NOMO-1 treated with DMSO at 0.1 percent for 48 hours (cell line): ENCODE measurements around the gene TPP2.

Source experiments
- DNase-seq: peaks from one replicate; lab custom pipeline; 2025; ENCODE audit not compliant: unreplicated experiment; lab: John Stamatoyannopoulos, UW

Gene TPP2

GRCh38 chr13:102651892-102652291, 55.1 kb downstream of the TPP2 start:
- peak; percentile 85 for DNase-seq

GRCh38 chr13:102654756-102655155, 58.0 kb downstream of the TPP2 start:
- DNase-seq, result no peak

- DNase-seq, result no peak
Measured at GRCh38 chr13:102657630-102658029, 60.8 kb downstream of the TPP2 start.

- DNase-seq, result no peak
Measured at GRCh38 chr13:102658660-102659059, 61.9 kb downstream of the TPP2 start.

GRCh38 chr13:102659168-102659713, 62.5 kb downstream of the TPP2 start:
- DNase-seq, result no peak

GRCh38 chr13:102667023-102667422, 70.2 kb downstream of the TPP2 start:
- DNase-seq, result no peak

GRCh38 chr13:102667911-102668310, 71.1 kb downstream of the TPP2 start:
- no peak for DNase-seq

- DNase-seq, result no peak
Measured at GRCh38 chr13:102670130-102670529, 73.3 kb downstream of the TPP2 start.

- no peak for DNase-seq
Measured at GRCh38 chr13:102675115-102675514, 78.3 kb downstream of the TPP2 start.

GRCh38 chr13:102677122-102677521, 80.3 kb downstream of the TPP2 start:
- no peak for DNase-seq

GRCh38 chr13:102678339-102679107, 81.7 kb downstream of the TPP2 start:
- DNase-seq, result peak; percentile 70

GRCh38 chr13:102679449-102680132, 82.8 kb downstream of the TPP2 start:
- DNase-seq, result no peak

GRCh38 chr13:102680133-102680717, 83.4 kb downstream of the TPP2 start:
- no peak for DNase-seq

GRCh38 chr13:102680842-102681740, 84.3 kb downstream of the TPP2 start:
- peak; percentile 78 for DNase-seq

- no peak for DNase-seq
Measured at GRCh38 chr13:102682211-102682610, 85.4 kb downstream of the TPP2 start.

- DNase-seq, result no peak
Measured at GRCh38 chr13:102682727-102683126, 85.9 kb downstream of the TPP2 start.

GRCh38 chr13:102683637-102684036, 86.9 kb downstream of the TPP2 start:
- no peak for DNase-seq

- no peak for DNase-seq
Measured at GRCh38 chr13:102686024-102686423, 89.2 kb downstream of the TPP2 start.

- DNase-seq, result no peak
Measured at GRCh38 chr13:102687520-102687919, 90.7 kb downstream of the TPP2 start.

- DNase-seq, result no peak
Measured at GRCh38 chr13:102688306-102688973, 91.7 kb downstream of the TPP2 start.
